Hepatocyte (in vitro differentiated cells): ENCODE results near the gene AK5. TPM values are rescaled to one million over a fixed set of nuclear protein-coding genes. Genes with fewer than 3 reads are reported as not detected.

Experiments used
- DNase-seq: peaks from one replicate; pipeline ENCODE4 v3.0.0-alpha.2; 2016; ENCODE audit warnings: low spot score
- H2AFZ ChIP-seq: fragments of 200-600 bp; sonication (generic); 2 replicates; pipeline ENCODE4 v1.6.0; 2016; ENCODE audit warnings: antibody characterized with exemption, mild to moderate bottlenecking
- H3K27ac ChIP-seq: fragments of 200-600 bp; sonication (generic); 2 replicates; pipeline ENCODE4 v1.5.1; 2016; ENCODE audit warnings: mild to moderate bottlenecking
- H3K27me3 ChIP-seq: fragments of 200-600 bp; sonication (generic); 2 replicates; pipeline ENCODE4 v1.6.1; 2016
- H3K36me3 ChIP-seq: fragments of 200-600 bp; sonication (generic); replicated peaks from 2 replicates; pipeline ENCODE4 v1.5.1; 2016; ENCODE audit warnings: low read depth; ENCODE audit not compliant: insufficient read depth
- H3K4me1 ChIP-seq: fragments of 200-600 bp; sonication (generic); 2 replicates; pipeline ENCODE4 v1.5.1; 2016; ENCODE audit warnings: mild to moderate bottlenecking, moderate library complexity; ENCODE audit not compliant: insufficient read depth
- H3K4me2 ChIP-seq: fragments of 200-600 bp; sonication (generic); 2 replicates; pipeline ENCODE4 v1.6.0; 2016
- H3K4me3 ChIP-seq: fragments of 200-600 bp; sonication (generic); 2 replicates; pipeline ENCODE4 v1.5.1; 2016; ENCODE audit warnings: mild to moderate bottlenecking
- H3K79me2 ChIP-seq: fragments of 200-600 bp; sonication (generic); 2 replicates; pipeline ENCODE4 v1.6.0; 2017; ENCODE audit warnings: mild to moderate bottlenecking
- H3K9me2 ChIP-seq: fragments of 200-600 bp; sonication (generic); replicated peaks from 2 replicates; pipeline ENCODE4 v1.6.0; 2017; ENCODE audit warnings: mild to moderate bottlenecking; ENCODE audit not compliant: insufficient read depth
- H3K9me3 ChIP-seq: fragments of 200-600 bp; sonication (generic); 2 replicates; pipeline ENCODE4 v1.5.1; 2016; ENCODE audit warnings: low read depth, mild to moderate bottlenecking
- H4K20me1 ChIP-seq: fragments of 200-600 bp; sonication (generic); 2 replicates; pipeline ENCODE4 v1.6.0; 2016; ENCODE audit warnings: mild to moderate bottlenecking; ENCODE audit not compliant: insufficient read depth, poor library complexity, severe bottlenecking
- EZH2 ChIP-seq: fragments of 200-600 bp; sonication (generic); IDR thresholded peaks from 2 replicates; pipeline ENCODE4 v1.6.1; 2016; ENCODE audit warnings: antibody characterized with exemption, mild to moderate bottlenecking, borderline replicate concordance
- EZH2phosphoT487 ChIP-seq: fragments of 200-600 bp; sonication (generic); IDR thresholded peaks from one replicate; pipeline ENCODE4 v1.6.1; 2018; ENCODE audit warnings: antibody characterized with exemption, mild to moderate bottlenecking, low read depth, moderate library complexity; ENCODE audit not compliant: unreplicated experiment, severe bottlenecking
- WGBS: methylation state at CpG from one replicate; pipeline ENCODE4 v1.1.6; 2016; ENCODE audit warnings: low lambda C conversion rate; ENCODE audit errors: missing lambda C conversion rate; 5-methylcytosine and 5-hydroxymethylcytosine counted together
- polyA plus RNA-seq: library from polyadenylated mRNA; unstranded; fragments of >200 nt; fragmentation: Nextera tagmentation; extraction: Ambion mirVana; gene quantifications from 2 replicates; pipeline ENCODE4 v1.2.1, GENCODE V29; 2016
- total RNA-seq: library from RNA; depleted of rRNA; stranded (reverse); fragments of >200 nt; gene quantifications from 2 replicates; pipeline ENCODE4 v1.2.3, GENCODE V29; 2014
- TF ChIP-seq, protein P1 (sequence below): fragments of 200-600 bp; sonication (generic); IDR thresholded peaks from 2 replicates; pipeline ENCODE4 v1.5.1; 2016; ENCODE audit warnings: antibody characterized with exemption, mild to moderate bottlenecking; ENCODE audit not compliant: poor library complexity

Gene AK5
- total and polyA plus RNA-seq, 2 experiments from 2014 or later, result 0.05 TPM; not detected in 1

DNA sequence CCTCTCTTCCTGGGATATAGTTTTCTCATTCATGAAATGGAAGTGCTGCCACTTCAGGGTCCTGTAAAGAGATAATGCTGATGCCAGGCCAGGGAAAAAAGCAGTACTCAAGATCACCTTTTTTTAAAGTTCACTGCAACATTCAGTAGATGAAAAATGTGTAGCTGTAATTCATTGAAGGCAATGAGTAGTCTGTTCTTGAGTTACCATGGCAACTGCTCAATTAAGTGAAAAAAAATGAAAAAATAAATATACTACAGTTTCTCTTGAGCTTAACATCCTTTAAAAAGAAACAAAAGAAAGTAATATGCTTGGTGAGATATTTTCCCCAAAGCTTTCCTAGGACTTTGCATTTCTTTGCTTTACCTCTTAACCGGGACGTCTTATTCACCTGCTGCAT lies 183.3 kb downstream of the AK5 start:
- Histone ChIP-seq H3K9me3 (no peaks in the 10 kb centered on the region), H3K27me3 (no peaks in the 10 kb centered on the region), H3K4me2 (no peak overlapping the region), H3K4me1 (peaks cover 10% of the 10 kb centered on the region), H3K27ac (no peak overlapping the region), H3K36me3 (no peaks in the 10 kb centered on the region), H3K4me3 (no peak overlapping the region), H4K20me1 (no peaks in the 10 kb centered on the region), H3K9me2 (no peaks in the 10 kb centered on the region), H3K79me2 (no peaks in the 10 kb centered on the region), H2AFZ (no peak overlapping the region)
- DNase-seq, result no peak
- TF ChIP-seq EZH2phosphoT487, result no peak
- TF ChIP-seq, protein P1, sequence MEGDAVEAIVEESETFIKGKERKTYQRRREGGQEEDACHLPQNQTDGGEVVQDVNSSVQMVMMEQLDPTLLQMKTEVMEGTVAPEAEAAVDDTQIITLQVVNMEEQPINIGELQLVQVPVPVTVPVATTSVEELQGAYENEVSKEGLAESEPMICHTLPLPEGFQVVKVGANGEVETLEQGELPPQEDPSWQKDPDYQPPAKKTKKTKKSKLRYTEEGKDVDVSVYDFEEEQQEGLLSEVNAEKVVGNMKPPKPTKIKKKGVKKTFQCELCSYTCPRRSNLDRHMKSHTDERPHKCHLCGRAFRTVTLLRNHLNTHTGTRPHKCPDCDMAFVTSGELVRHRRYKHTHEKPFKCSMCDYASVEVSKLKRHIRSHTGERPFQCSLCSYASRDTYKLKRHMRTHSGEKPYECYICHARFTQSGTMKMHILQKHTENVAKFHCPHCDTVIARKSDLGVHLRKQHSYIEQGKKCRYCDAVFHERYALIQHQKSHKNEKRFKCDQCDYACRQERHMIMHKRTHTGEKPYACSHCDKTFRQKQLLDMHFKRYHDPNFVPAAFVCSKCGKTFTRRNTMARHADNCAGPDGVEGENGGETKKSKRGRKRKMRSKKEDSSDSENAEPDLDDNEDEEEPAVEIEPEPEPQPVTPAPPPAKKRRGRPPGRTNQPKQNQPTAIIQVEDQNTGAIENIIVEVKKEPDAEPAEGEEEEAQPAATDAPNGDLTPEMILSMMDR, result no peak
- TF ChIP-seq EZH2, result no peak
- 98% methylated on average over 2 of the region's 2 CpGs for WGBS

DNA sequence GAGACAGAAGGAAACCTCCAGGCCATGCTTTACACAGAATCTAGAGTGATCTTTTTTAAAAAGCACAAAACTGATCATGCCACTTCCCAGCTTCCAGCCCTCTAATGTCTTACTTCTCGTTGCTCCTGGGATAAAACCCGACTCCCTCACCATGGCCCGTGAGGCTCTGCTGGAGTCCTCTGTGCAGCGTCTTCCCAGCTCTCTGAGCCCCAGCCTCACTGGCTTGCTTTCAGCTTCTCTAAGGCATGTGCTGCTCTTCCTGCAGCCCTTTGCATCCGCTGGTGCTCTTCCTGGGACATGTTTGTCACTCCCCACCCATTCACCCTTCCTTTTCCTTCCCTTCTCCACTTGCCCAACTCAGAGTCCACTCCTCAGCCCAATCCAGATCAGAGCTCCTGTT lies 184.1 kb downstream of the AK5 start:
- Histone ChIP-seq H3K79me2 (no peaks in the 10 kb centered on the region), H3K9me2 (no peaks in the 10 kb centered on the region), H3K9me3 (no peaks in the 10 kb centered on the region), H2AFZ (no peak overlapping the region), H4K20me1 (no peaks in the 10 kb centered on the region), H3K4me1 (peaks cover 10% of the 10 kb centered on the region), H3K4me2 (no peak overlapping the region), H3K27me3 (no peaks in the 10 kb centered on the region), H3K27ac (no peak overlapping the region), H3K36me3 (no peaks in the 10 kb centered on the region), H3K4me3 (no peak overlapping the region)
- no peak for DNase-seq
- TF ChIP-seq EZH2phosphoT487, result no peak
- TF ChIP-seq, protein P1, result no peak
- WGBS, result 84% methylated on average over 5 of the region's 5 CpGs

DNA sequence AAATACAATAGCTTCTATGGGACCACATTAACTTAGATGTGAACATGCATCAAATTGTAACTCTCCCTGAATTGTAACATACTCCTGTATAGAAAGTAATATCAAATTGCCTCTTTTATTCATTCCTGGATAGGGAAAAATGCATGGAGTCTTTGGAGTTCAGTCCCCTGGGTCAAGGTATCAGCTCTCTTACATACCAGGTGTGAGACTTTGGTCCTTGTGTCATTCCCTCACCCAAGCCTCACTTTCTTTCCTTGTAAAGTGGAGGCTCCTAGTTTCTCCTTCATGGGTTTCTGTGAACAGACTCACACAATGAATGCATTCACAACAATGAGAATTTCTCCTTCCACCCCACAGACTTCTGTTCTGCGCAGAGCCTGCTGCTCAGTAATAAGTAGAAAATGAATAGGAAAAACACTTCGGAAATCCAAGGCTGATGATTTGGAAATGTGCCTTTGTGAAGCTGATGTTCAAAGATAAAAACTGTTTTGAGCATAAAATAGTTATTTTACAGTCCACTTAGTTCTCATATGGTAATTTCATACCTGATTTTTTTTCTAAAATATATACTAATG lies 185.3 kb downstream of the AK5 start:
- no peaks in the 10 kb centered on the region for H3K79me2 ChIP-seq
- H3K27ac ChIP-seq, result no peak overlapping the region
- no peaks in the 10 kb centered on the region for H3K36me3 ChIP-seq
- no peaks in the 10 kb centered on the region for H4K20me1 ChIP-seq
- no peak overlapping the region for H3K4me2 ChIP-seq
- no peak overlapping the region for H3K4me3 ChIP-seq
- H3K27me3 ChIP-seq, result no peaks in the 10 kb centered on the region
- H2AFZ ChIP-seq, result no peak overlapping the region
- peaks cover 10% of the 10 kb centered on the region for H3K4me1 ChIP-seq
- no peaks in the 10 kb centered on the region for H3K9me3 ChIP-seq
- no peak for TF ChIP-seq EZH2phosphoT487
- TF ChIP-seq, protein P1, result no peak
- TF ChIP-seq EZH2, result no peak
- H3K9me2 ChIP-seq, result no peaks in the 10 kb centered on the region
- WGBS, result 98% methylated on average over 2 of the region's 2 CpGs
- DNase-seq, result no peak
